Measurements from ENCODE around the gene MTUS2. TPM values are rescaled to one million over a fixed set of nuclear protein-coding genes. Genes with fewer than 3 reads are reported as not detected.
A peak's percentile ranks its signal among the peaks of the same experiment; 100 is the strongest.
"Not testable (repeated sequence)": the region's sequence is repeated elsewhere in the genome, so short reads cannot be mapped to it uniquely, and the experiment has no call there.

MTUS2 gene
- total RNA-seq, 2 donors from 2014 or later: 4.0 to 5.4 TPM

- Histone ChIP-seq H3K27ac (no peak overlapping the region), H3K4me3 (no peak overlapping the region), H3K27me3 (no peaks in the 10 kb centered on the region), H3K4me1 (peaks cover 15% of the 10 kb centered on the region), H3K9me3 (no peaks in the 10 kb centered on the region), H3K36me3 (replicated peaks in 1 of 2; ENCODE audit: insufficient read depth in 1 of 2, low read depth in 2 of 2) (no peaks in the 10 kb centered on the region)
- peak; percentile 69 for ATAC-seq
- peak; percentile 41 to 67 (median 58) for DNase-seq
- intact Hi-C loops (cut with DNase I): no loop called here
- TF ChIP-seq POLR2A (IDR thresholded peaks at IDR 0.05): no peak
- TF ChIP-seq, protein P1, sequence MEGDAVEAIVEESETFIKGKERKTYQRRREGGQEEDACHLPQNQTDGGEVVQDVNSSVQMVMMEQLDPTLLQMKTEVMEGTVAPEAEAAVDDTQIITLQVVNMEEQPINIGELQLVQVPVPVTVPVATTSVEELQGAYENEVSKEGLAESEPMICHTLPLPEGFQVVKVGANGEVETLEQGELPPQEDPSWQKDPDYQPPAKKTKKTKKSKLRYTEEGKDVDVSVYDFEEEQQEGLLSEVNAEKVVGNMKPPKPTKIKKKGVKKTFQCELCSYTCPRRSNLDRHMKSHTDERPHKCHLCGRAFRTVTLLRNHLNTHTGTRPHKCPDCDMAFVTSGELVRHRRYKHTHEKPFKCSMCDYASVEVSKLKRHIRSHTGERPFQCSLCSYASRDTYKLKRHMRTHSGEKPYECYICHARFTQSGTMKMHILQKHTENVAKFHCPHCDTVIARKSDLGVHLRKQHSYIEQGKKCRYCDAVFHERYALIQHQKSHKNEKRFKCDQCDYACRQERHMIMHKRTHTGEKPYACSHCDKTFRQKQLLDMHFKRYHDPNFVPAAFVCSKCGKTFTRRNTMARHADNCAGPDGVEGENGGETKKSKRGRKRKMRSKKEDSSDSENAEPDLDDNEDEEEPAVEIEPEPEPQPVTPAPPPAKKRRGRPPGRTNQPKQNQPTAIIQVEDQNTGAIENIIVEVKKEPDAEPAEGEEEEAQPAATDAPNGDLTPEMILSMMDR (IDR thresholded peaks at IDR 0.05): no peak
- WGBS, 2 donors: 10 to 18% methylated on average over 3 of the region's 3 CpGs
These were observed 163.5 kb downstream of the MTUS2 start for GRCh38 chr13:28983641-28984040.

DNA sequence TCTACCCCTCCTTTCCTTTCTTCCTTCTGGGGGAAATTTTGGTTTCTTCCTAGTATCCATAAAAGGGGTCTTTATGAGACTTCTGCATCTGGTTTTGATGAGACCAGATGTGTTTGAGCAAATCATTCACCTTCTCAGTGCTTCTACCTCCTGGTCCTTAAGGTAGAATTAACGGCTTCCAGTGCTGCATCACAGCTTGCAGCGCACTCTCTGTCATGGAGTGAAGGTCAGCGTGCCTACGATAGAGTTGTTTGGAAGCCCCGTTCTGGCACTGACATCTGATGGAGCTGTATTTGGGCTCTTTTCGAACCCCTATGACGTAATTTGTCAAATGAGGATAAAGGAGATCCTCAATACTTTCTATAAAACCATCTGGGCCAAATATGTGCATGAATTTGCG, 164.2 kb downstream of the MTUS2 start:
- intact Hi-C loops (cut with DNase I): no loop called here
- Histone ChIP-seq H3K4me1 (peaks cover 15% of the 10 kb centered on the region), H3K4me3 (no peak overlapping the region), H3K36me3 (replicated peaks in 1 of 2; ENCODE audit: insufficient read depth in 1 of 2, low read depth in 2 of 2) (no peaks in the 10 kb centered on the region), H3K9me3 (no peaks in the 10 kb centered on the region), H3K27ac (no peak overlapping the region), H3K27me3 (no peaks in the 10 kb centered on the region)
- TF ChIP-seq, protein P1 (IDR thresholded peaks at IDR 0.05): no peak
- no peak for TF ChIP-seq POLR2A (IDR thresholded peaks at IDR 0.05)
- 38 to 43% methylated on average over 8 of the region's 8 CpGs for WGBS, 2 donors
- ATAC-seq: no peak
- no peak for DNase-seq

DNA sequence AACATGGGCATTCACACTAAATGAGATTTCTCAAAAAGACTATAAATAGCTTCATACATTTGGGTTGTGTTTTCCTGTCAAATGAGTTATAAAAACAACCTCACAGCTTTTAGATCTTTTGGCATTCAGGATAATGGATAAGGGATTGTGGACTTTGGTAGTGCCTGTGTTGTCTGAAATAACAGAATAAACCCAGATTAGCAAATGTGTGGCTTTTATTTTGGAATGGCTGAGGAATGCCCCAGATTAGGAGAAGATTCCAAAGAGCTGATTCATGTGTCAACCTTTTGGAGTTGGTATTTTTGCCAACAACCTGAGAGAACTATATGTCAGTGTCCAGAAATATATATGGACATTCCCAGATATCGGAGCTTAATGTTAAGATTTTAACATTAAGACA, 164.7 kb downstream of the MTUS2 start:
- H3K4me1 ChIP-seq: peaks cover 15% of the 10 kb centered on the region
- DNase-seq: no peak
- no peaks in the 10 kb centered on the region for H3K9me3 ChIP-seq
- no peak overlapping the region for H3K27ac ChIP-seq
- no peaks in the 10 kb centered on the region for H3K27me3 ChIP-seq
- H3K4me3 ChIP-seq: no peak overlapping the region
- intact Hi-C loops (cut with DNase I): no loop called here
- no peak for TF ChIP-seq POLR2A (IDR thresholded peaks at IDR 0.05)
- TF ChIP-seq, protein P1 (IDR thresholded peaks at IDR 0.05): no peak
- no peaks in the 10 kb centered on the region for H3K36me3 ChIP-seq (replicated peaks in 1 of 2; ENCODE audit: insufficient read depth in 1 of 2, low read depth in 2 of 2)
- 48 to 58% methylated on average over 1 of the region's 1 CpG for WGBS, 2 donors
- no peak for ATAC-seq

GRCh38 chr13:28990378-28990777, 170.2 kb downstream of the MTUS2 start:
- H3K36me3 ChIP-seq (replicated peaks in 1 of 2; ENCODE audit: insufficient read depth in 1 of 2, low read depth in 2 of 2); H3K27me3 ChIP-seq; ATAC-seq; H3K9me3 ChIP-seq; H3K4me1 ChIP-seq; H3K27ac ChIP-seq; H3K4me3 ChIP-seq; intact Hi-C loops (cut with DNase I); DNase-seq: not testable (repeated sequence)
- WGBS, 2 donors: 76 to 80% methylated on average over 3 of the region's 3 CpGs

DNA sequence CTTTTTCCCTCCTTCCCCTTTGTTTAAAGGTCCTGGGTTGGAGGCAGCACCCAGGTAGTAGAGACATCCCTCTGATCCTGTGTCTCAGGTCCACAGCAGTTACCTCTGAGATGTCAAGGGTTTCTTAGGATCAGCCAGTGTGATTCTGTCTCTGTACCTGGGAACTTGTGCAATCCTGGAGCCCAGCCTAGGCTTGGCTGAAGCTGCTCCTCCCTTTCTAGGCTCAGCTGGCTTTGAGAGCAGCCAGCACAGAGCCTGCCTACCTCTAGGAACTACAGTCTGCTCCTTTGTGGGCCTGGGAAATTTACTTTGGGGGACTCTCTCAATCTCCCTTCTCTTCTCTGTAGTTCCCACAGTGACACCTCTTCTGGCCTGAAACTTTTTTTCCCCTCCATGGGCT, 171.6 kb downstream of the MTUS2 start:
- H3K27ac ChIP-seq: no peak overlapping the region
- intact Hi-C loops (cut with DNase I): no loop called here
- no peak for ATAC-seq
- TF ChIP-seq, protein P1 (IDR thresholded peaks at IDR 0.05): no peak
- TF ChIP-seq POLR2A (IDR thresholded peaks at IDR 0.05): no peak
- H3K36me3 ChIP-seq (replicated peaks in 1 of 2; ENCODE audit: insufficient read depth in 1 of 2, low read depth in 2 of 2): no peaks in the 10 kb centered on the region
- no peak for DNase-seq
- H3K4me3 ChIP-seq: no peak overlapping the region
- no peaks in the 10 kb centered on the region for H3K4me1 ChIP-seq
- H3K27me3 ChIP-seq: no peaks in the 10 kb centered on the region
- no peaks in the 10 kb centered on the region for H3K9me3 ChIP-seq

Measured in body of pancreas (tissue), 4 donors.